Heart right ventricle (tissue), 16 donors: ENCODE data around the gene OVOL1. TPM values are rescaled to one million over a fixed set of nuclear protein-coding genes. Genes with fewer than 3 reads are reported as not detected.
"Not testable (repeated sequence)": the region's sequence is repeated elsewhere in the genome, so short reads cannot be mapped to it uniquely, and the experiment has no call there.

Experiments used
- ATAC-seq, 8 donors: fragments of 200-7000 bp; cut with Tn5 transposase; one replicate each; pipeline ENCODE4 v1.9.1; 2020; ENCODE audit warnings: mild to moderate bottlenecking in 8 of 8, moderate library complexity in 8 of 8, moderate number of reproducible peaks in 1 of 8
- DNase-seq, 2 donors: peaks; one replicate each; pipeline ENCODE4 v3.0.0-alpha.2; 2020
- H3K27ac ChIP-seq, 10 donors: fragments of 200-600 bp; sonication (generic) in 2 of 10; one replicate each; pipeline versions ENCODE4 v1.5.0 to v1.8.0; 2020 to 2022; ENCODE audit warnings: mild to moderate bottlenecking in 3 of 10
- H3K27me3 ChIP-seq, 7 donors: fragments of 200-600 bp; one replicate each; pipeline ENCODE4 v1.8.0; 2021 to 2022; ENCODE audit warnings: mild to moderate bottlenecking in 2 of 7
- H3K36me3 ChIP-seq, 9 donors: fragments of 200-600 bp; sonication (generic) in 1 of 9; one replicate each; pipeline versions ENCODE4 v1.5.0 to v1.8.0; 2020 to 2022; ENCODE audit warnings: mild to moderate bottlenecking in 2 of 9
- H3K4me1 ChIP-seq, 9 donors: fragments of 200-600 bp; sonication (generic) in 1 of 9; one replicate each; pipeline versions ENCODE4 v1.5.0 to v1.8.0; 2020 to 2022; ENCODE audit warnings: mild to moderate bottlenecking in 4 of 9
- H3K4me3 ChIP-seq, 10 donors: fragments of 200-600 bp; sonication (generic) in 2 of 10; one replicate each; pipeline versions ENCODE4 v1.5.0 to v1.8.0; 2020 to 2022; ENCODE audit warnings: mild to moderate bottlenecking in 7 of 10, moderate library complexity in 2 of 10
- H3K9me3 ChIP-seq, 11 donors: fragments of 200-600 bp in 10 of 11; sonication (generic) in 2 of 11; one replicate each; pipeline versions ENCODE4 v1.5.0 to v1.8.0; 2013 to 2022; ENCODE audit warnings: mild to moderate bottlenecking in 2 of 11, control low read depth in 1 of 11, moderate library complexity in 1 of 11
- CTCF ChIP-seq, 9 donors: fragments of 200-600 bp; sonication (generic) in 2 of 9; IDR thresholded peaks; one replicate each; pipeline versions ENCODE4 v1.5.0 to v1.8.0; 2021 to 2022; ENCODE audit warnings: antibody characterized with exemption in 9 of 9, mild to moderate bottlenecking in 5 of 9, moderate library complexity in 1 of 9
- WGBS, 2 donors: extraction: QIAGEN DNeasy Blood & Tissue Kit; methylation state at CpG; one replicate each; pipeline ENCODE4 v1.1.7; 2013; ENCODE audit warnings: inconsistent platforms in 1 of 2; 5-methylcytosine and 5-hydroxymethylcytosine counted together
- intact Hi-C, 10 donors: fragments of 100-400 bp; cut with DNase I; formaldehyde crosslinking; loops; one replicate each; pipeline versions ENCODE4 v1.11.1 to v1.14.2; 2022
- polyA plus RNA-seq, 2 donors: library from polyadenylated mRNA; stranded (reverse); fragments of 200-250 nt; gene quantifications; one replicate each; pipeline ENCODE4 v1.2.3, GENCODE V29; 2013
- total RNA-seq, 10 donors: library from RNA; stranded (reverse); fragmentation: NEBNext Ultra II Directional in 3 of 10; extraction: Animal tissue kit (Norgen Biotek cat#: 25700) in 3 of 10; gene quantifications; one replicate each; pipeline versions ENCODE4 v1.2.1 to v1.2.4, GENCODE V29; 2021 to 2023
- donor health status: Arrhythmogenic right ventricular cardiomyopathy.
- donor health status: ischemic (EF 13 %, LVEDD 7.1; RV severe dilation, severe dysfunction).
- donor health status: healthy with polysubstance abuse.
- donor health status: DM: no; HTN: yes; CAD: no.
- donor health status: DM: no; HTN: no; CAD: no.
- donor health status: ischemic (EF 25% LVEDD 6.9; RV normal size, moderate dysfunction).
- donor health status: ischemic (EF 25% LVEDD 5.7; RV mildly dilated, moderate dysfunction).
- donor health status: healthy.
- donor health status: DM: yes; HTN: yes; CAD: no.
- donor health status: Ischemic cardiomyopathy.
- donor health status: ischemic (EF 35%, LVEDD 5.7; RV mildly dilated, moderate dysfunction).
- donor health status: nonischemic (EF 11% LVEDD 7.7; RV severe dilation, severe dysfunction).
- donor health status: DM: yes; HTN: yes; CAD: no.
- donor health status: PGD.
- donor health status: ischemic (EF 29% LVEDD 5.4; RV normal size, mild dysfunction).
- donor health status: nonischemic (EF 23%, LVEDD 6.1; RV moderate dilation, normal function).

Gene OVOL1
- total and polyA plus RNA-seq, 12 donors = not detected

GRCh38 chr11:65764434-65764833 lies 22.4 kb upstream of the OVOL1 start:
- WGBS, 2 donors = 72 to 83% methylated on average over 5 of the region's 5 CpGs
- Histone ChIP-seq H3K36me3 (no peaks in the 10 kb centered on the region), H3K27ac (no peak overlapping the region), H3K9me3 (no peaks in the 10 kb centered on the region), H3K4me3 (no peak overlapping the region), H3K4me1 (peaks cover 0 to 4% (median 0%) of the 10 kb centered on the region in 9 donors), H3K27me3 (no peaks in the 10 kb centered on the region)
- no peak for DNase-seq
- no peak for TF ChIP-seq CTCF (IDR thresholded peaks at IDR 0.05)
- intact Hi-C loops = loop anchor here in 1 of 10 donors (10.0 kb wide), 1 partner anchor 50 kb away; no protein-coding TSS in a partner anchor
- ATAC-seq = no peak

- TF ChIP-seq CTCF (IDR thresholded peaks at IDR 0.05) = no peak
- intact Hi-C loops = loop anchor here in 1 of 10 donors (10.0 kb wide), 1 partner anchor 48 kb away; no protein-coding TSS in a partner anchor
- Histone ChIP-seq H3K4me3 (no peak overlapping the region), H3K9me3 (no peaks in the 10 kb centered on the region), H3K4me1 (peaks cover 0 to 13% (median 0%) of the 10 kb centered on the region in 9 donors), H3K27ac (no peak overlapping the region), H3K27me3 (no peaks in the 10 kb centered on the region), H3K36me3 (no peaks in the 10 kb centered on the region)
- WGBS, 2 donors = 73 to 75% methylated on average over 7 of the region's 7 CpGs
- DNase-seq (no peak), ATAC-seq (no peak)
These were observed 20.3 kb upstream of the OVOL1 start for GRCh38 chr11:65766535-65766934.

DNA sequence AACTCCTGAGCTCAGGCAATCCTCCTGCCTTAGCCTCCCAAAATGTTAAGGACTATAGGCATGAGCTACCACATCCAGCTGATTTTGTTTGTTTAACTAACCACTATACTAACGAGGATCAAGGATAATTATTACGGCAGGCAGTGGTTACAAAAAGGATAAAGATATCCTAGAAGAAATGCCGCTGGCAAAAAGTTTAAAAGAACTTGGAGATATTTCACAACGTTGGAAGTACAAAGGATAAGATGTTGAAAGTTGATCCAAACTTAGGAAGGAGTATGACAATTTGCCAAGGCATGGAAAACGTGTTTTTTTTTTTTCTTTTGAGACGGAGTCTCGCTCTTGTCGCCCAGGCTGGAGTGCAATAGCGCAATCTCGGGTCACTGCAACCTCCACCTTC lies 19.5 kb upstream of the OVOL1 start:
- DNase-seq = no peak
- peaks cover 0 to 13% (median 0%) of the 10 kb centered on the region in 9 donors for H3K4me1 ChIP-seq
- intact Hi-C loops = loop anchor here in 1 of 10 donors (10.0 kb wide), 1 partner anchor 47 kb away; no protein-coding TSS in a partner anchor
- no peak for TF ChIP-seq CTCF (IDR thresholded peaks at IDR 0.05)
- no peaks in the 10 kb centered on the region for H3K36me3 ChIP-seq
- H3K4me3 ChIP-seq = no peak overlapping the region
- WGBS, 2 donors = 81 to 82% methylated on average over 10 of the region's 10 CpGs
- no peaks in the 10 kb centered on the region for H3K9me3 ChIP-seq
- H3K27me3 ChIP-seq = no peaks in the 10 kb centered on the region
- ATAC-seq = no peak
- H3K27ac ChIP-seq = no peak overlapping the region

DNA sequence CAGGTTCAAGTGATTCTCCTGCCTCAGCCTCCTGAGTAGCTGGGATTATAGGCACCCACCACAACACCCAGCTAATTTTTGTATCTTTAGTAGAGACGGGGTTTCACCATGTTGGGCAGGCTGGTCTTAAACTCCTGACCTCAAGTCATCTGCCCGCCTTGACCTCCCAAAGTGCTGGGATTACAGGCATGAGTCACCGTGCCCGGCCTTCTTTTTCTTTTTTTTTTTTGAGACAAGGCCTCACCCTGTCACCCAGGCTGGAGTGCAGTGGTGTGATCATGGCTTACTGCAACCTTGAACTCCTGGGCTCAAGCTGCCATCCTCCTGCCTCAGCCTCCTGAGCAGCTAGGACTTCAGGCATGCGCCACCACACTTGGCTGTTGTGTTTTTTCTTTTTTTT lies 19.1 kb upstream of the OVOL1 start:
- DNase-seq, ATAC-seq, H3K36me3 ChIP-seq, H3K9me3 ChIP-seq, H3K27ac ChIP-seq, H3K4me3 ChIP-seq, H3K27me3 ChIP-seq: not testable (repeated sequence)
- H3K4me1 ChIP-seq = peaks cover 0 to 13% (median 0%) of the 10 kb centered on the region in 9 donors
- intact Hi-C loops = loop anchor here in 1 of 10 donors (10.0 kb wide), 1 partner anchor 47 kb away; no protein-coding TSS in a partner anchor
- 87% methylated on average over 5 of the region's 5 CpGs for WGBS, 2 donors

DNA sequence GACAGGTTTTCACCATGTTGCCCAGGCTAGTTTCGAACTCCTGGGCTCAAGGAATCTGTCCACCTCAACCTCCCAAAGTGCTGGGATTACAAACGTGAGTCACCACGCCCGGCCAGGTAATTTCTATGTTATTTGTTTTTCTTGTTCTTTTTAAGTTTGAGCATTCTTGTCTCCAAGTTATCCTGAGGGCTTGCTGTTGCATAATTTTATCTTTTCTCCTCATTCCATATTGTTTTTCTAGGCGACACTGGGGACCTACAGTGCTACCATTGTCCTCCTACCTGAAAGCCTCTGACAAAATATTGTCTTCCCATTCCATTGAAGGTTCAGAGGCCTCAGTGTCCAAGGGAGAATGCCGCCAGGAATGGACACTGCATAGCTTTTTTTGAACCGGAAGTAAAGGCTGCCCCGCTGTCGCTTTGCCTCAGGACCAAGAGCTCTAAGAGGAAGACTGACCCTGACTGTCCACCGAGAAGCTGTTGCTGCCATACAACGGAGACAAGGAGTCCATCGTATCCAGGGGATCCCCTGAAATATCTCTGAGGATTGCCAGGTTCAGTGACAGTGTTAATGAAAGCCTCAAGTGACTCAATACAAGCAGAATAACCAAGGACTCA lies 15.8 kb upstream of the OVOL1 start:
- intact Hi-C loops = loop anchor here in 4 of 10 donors (5.0 to 10.0 kb wide), 4 partner anchors 46 to 214 kb away; partner anchors contain the start of genes KAT5 (in 1 of the 4) and RNASEH2C (in 1 of the 4)

More for the DNA sequence above, 15.8 kb upstream of the OVOL1 start:
- H3K4me1 ChIP-seq = peaks cover 0 to 38% (median 0%) of the 10 kb centered on the region in 9 donors
- H3K9me3 ChIP-seq = no peaks in the 10 kb centered on the region
- H3K4me3 ChIP-seq = no peak overlapping the region
- no peak overlapping the region for H3K27ac ChIP-seq
- TF ChIP-seq CTCF (IDR thresholded peaks at IDR 0.05) = no peak
- no peak for DNase-seq
- H3K27me3 ChIP-seq = no peaks in the 10 kb centered on the region
- ATAC-seq = no peak
- no peaks in the 10 kb centered on the region for H3K36me3 ChIP-seq
- WGBS, 2 donors = 82 to 83% methylated on average over 12 of the region's 12 CpGs
